HG03139 (cell line): ENCODE results near the gene RGS9.
"Not testable (repeated sequence)": the region's sequence is repeated elsewhere in the genome, so short reads cannot be mapped to it uniquely, and the experiment has no call there.

ENCODE experiments used
- ATAC-seq: cut with Tn5 transposase; IDR thresholded peaks from one replicate; pipeline ENCODE4 v1.9.1; 2021; ENCODE audit not compliant: unreplicated experiment

RGS9 gene

GRCh38 chr17:65137021-65137939 lies at the start of gene RGS9:
RGS9 (plus strand) TSS chr17:65137370; CDS start chr17:65137541, 171 bp downstream.
- peak; percentile 97 for ATAC-seq

DNA sequence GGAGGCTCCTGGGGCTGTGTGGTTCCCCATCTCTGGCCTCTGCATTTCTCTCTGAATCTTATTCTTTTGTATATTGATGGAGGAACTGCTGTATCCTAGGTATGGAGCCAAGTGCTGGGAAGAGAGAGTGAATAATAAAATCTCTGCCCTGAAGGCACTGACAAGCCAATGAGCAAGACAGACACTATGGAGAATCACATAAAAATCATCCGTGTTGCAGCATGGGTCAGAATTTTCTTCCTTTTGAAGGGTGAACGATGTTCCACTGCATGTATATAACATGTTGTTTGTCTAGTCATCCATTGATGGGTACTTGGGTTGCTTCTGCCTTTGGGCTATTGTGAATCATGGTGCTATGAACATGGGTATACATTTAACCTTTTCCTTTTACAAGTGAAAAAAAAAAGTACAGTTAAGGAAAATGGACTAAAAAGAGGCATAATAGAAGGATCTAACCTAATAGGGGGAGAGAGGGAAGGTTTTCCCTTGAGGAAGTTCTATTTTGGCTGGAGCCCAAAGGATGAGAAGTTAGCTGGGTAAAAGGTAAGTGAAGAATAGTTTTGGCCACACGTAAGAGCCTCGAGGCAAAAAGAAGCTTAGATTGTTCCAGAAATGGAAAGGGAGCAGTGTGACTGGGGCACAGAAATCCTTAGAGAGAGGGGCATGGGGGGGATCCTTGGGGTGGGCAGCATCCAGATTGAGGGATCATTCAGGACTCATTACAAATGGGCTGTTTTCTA lies 48.4 kb upstream of the RGS9 start:
- ATAC-seq: no peak

DNA sequence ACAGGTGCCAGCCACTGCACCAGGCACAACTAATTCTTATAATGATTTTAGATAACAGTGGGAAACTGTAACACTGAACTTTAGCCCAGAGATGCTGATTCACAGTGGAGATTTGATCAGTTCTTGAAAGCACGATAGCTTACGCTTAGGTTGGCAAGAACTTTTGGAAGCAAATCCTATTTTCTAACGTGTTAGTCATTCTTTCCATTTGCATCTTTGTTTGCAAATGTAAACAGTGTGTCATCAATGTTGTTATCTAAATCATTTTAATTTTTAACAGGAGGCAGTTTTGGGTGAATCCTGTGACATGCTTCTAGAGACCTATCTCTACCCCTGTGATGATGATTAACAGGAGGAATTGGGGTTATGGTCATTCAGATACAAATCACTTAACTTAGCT lies 44.9 kb upstream of the RGS9 start:
- ATAC-seq: no peak

DNA sequence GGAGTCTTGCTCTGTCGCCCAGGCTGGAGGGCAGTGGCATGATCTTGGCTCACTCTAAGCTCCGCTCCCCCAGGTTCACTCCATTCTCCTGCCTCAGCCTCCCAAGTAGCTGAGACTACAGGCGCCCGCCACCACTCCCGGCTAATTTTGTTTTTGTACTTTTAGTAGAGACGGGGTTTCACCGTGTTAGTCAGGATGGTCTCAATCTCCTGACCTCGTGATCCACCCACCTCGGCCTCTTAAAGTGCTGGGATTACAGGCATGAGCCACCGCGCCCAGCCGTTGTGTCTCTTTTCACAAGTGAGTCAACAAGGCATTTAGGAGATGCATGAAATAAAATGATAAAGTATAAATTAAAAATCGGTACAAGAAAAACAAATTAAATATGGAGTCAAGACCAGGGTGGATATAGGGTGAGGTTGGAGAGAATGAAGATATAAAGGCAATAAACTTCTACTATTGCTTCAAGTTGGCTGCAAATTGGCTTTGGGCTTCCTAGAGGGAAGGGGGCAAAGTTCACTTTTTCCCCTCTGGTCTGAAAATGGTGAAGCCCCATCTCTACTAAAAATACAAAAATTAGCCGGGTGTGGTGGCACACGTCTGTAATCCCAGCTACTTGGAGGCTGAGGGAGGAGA lies 44.3 kb upstream of the RGS9 start:
- ATAC-seq: not testable (repeated sequence)

DNA sequence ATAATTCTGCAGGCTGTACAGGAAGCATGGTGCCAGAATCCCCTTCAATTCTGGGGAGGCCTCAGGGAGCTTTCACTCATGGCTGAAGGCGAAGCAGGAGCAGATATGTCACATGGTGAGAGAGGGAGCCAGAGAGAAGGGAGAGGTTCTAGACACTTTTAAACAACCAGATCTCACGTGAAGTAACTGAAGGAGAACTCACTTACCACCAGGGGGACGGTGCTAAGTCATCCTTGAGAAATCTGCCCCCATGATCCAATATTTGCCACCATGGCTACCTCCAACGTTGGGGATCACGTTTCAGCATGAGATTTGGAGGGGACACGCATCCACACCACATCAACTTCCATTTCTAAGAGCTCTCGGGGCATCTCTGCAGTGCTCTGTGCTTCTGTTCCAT lies 43.2 kb upstream of the RGS9 start:
- ATAC-seq: no peak

DNA sequence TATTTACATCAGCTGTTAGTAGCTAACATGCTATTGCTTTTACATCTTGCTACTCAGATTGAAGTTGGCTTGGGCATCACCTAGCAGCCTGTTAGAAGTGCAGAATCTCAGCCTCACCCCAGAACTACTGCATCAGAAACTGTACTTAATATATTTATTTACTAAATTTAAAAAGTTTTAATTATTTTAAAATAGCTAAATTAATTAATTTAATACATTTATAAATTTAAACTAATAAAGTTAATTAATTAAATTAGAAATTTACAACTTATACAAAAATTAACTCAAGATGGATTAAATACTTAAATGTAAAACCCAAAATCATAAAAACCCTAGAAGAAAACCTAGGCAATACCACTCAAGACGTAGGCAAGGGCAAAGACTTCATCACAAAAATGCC lies 41.7 kb upstream of the RGS9 start:
- ATAC-seq: no peak

DNA sequence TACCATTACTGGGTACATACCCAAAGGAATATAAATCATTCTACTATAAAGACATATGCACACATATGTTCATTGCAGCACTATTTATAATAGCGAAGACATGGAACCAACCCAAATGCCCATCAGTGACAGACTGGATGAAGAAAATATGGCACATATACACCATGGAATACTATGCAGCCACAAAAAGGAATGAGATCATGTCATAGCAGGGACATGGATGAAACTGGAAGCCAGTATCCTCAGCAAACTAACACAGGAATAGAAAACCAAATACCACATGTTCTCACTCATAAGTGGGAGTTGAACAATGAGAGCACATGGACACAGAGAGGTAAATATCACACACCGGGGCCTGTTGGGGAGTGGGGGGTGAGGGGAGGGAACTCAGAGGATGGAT lies 40.8 kb upstream of the RGS9 start:
- ATAC-seq: not testable (repeated sequence)

- no peak for ATAC-seq
Measured at GRCh38 chr17:65097110-65097509, 40.1 kb upstream of the RGS9 start.

DNA sequence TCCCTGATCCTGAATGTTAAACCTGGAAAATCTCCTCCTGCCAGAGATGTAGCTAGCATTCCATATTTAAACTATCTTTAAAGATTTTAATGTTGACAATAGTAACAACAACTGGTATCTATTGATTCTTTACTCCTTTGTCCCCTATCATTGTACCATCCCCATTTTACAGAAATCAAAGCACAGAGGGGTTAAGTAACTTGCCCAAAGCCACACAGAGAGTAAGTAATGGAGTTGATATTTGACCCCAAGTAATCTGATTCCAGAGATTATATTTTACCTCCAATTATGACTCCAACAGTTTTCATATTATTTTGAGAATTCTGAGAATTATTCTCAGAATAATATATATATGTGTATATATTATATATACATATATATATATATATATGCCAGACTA lies 37.7 kb upstream of the RGS9 start:
- ATAC-seq: no peak

DNA sequence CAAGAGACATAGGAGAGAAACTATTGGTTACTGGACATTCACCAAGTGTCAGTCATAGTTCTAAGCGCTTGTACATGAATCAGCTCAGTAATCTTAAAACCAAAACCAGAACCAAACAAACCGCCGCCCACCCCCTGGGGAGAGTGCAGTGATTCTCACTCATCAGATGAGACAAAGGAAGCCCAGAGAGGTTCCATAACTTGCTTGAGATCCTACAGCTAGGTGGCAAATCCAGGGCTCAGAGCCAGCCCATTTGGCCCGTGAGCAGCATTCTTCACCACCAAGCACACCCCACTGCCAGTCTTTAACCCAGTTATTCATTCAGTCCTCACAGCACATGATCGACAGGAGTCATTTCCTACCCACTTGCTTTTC lies 37.2 kb upstream of the RGS9 start:
- ATAC-seq: peak; percentile 75

GRCh38 chr17:65100316-65101140 lies 36.6 kb upstream of the RGS9 start:
- ATAC-seq: peak; percentile 62

DNA sequence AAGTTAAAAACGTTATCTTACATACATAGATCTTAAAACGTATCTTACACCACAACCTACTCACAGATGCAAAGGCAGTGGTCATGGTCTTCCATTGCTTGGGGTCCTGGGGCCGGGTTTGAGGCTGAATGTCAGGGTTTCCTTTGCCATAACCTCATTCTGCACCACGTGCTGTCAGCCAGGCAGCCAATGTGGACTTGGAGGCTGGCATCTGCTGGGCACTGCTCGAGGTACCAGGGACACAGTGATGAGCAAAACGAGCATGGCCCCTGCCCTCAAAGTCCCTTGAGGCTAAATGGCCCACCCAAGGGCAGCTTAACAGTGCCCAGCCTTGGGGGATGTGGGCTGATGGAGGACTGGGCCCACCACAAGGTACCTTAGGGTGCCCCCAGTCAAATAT lies 35.8 kb upstream of the RGS9 start:
- no peak for ATAC-seq

DNA sequence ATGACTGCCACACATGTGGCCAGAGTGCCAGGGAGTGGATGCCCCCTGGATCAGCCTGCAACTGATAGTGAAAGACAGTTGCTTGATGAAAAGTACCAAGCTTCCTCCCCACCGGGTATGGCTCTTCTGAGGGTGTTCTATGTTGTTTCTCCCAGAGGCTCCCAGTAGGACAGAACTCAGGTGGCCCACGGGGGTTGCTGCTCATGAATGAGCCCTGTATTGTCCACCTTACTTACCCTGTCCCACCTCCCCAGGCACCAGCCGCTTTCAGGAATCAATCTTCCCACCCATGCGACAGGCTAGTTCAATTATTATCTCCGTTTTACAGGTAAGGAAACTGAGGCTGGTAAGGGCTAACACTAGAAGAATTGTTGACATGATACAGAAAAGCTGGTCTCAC lies 34.9 kb upstream of the RGS9 start:
- ATAC-seq: no peak

DNA sequence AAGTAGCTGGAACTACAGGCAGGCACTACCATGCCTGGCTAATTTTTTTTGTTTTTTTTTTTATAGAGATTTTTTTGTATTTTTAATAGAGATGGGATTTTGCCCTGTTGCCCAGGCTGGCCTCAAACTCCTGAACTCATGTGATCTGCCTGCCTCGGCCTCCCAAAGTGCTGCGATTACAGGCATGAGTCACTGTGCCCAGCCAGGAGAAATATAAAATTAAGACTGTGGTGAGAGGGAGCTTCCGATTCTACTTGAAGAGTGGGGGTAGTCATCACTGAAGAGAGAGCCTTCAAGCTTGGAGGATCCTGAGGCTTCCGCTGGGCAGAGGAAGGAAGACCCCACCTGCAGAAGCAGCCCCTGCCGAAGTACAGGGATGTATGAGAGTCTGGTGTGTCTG lies 34.4 kb upstream of the RGS9 start:
- ATAC-seq: no peak

DNA sequence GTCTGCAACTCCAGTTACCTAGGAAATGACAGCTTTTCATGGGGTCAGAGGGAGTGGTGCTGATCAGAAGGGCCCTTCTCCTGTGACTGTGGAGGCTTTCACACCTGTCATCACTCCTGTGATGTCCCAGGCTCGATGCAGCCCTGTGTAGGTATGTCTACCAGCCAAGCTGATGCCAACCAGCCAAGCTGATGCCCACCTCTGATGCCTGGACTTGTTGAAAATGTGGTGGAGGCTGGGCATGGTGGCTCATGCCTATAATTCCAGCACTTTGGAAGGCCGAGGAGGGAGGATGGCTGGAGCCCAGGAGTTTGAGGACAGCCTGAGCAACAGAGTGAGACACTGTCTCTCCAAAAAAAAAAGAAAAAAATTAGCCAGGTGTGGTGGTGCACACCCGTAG lies 33.7 kb upstream of the RGS9 start:
- no peak for ATAC-seq

DNA sequence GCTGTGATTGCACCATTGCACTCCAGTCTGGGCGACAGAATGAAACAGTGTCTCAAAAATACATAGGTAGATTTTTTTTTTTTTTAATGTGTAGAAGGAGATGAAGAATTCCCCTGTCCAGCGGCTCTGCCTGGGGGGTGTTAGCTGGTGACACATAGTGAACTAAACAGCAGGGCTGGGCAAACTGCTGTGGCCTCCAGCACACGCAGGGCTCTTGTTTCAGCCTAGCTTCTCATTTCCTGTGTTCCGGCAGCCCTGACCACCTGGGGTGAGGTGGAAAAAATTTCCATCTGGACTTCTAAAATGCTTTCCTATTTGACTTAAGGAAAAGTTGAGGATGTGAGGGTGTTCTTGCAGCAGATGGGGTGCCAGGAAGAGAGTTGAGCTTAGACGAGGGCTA lies 33.3 kb upstream of the RGS9 start:
- ATAC-seq: no peak

DNA sequence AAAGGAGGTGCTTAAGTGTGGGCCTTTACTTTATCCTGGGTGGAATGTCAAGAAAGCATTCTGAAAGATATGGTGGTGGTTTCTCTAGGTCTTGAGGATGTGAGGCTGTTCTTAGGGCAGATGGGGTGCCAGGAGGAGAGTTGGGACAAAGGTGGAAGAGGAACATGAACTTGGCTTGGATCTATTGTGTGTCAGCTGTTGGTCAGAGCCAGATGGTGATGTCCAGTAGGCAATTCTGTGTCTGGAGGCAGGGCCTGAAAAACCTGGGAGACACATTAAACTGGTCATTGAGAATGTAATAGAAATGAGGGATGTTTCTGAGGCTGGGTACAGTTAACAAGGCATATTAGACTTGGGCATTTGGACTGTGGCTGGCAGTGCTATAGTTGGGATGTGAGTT lies 32.6 kb upstream of the RGS9 start:
- no peak for ATAC-seq

GRCh38 chr17:65104973-65105372 lies 32.2 kb upstream of the RGS9 start:
- no peak for ATAC-seq

DNA sequence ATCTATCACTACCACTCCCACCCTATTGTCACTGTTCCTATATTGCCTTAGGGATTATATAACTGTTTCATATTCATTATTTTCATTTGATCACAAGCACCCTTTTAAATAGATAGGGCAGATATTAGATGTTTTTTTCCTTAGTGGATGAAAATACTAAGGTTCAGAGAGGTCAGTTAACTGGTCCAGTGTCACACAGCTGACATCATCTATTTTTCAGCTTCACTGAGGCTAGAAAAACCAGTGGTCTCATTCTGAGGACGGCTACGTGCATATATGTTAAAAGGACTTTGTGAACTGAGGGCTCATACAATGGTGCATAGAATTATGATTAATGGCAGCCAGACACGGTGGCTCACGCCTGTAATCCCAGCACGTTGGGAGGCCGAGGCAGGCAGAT lies 29.0 kb upstream of the RGS9 start:
- no peak for ATAC-seq

GRCh38 chr17:65109543-65109942 lies 27.6 kb upstream of the RGS9 start:
- no peak for ATAC-seq
